Ascending aorta (tissue), 2 donors: Measurements from ENCODE around the gene NPAS3. TPM values are rescaled to one million over a fixed set of nuclear protein-coding genes. Genes with fewer than 3 reads are reported as not detected.

Experiments
- DNase-seq, 2 donors: peaks; one replicate each; pipeline ENCODE4 v3.0.0-alpha.2; 2019; ENCODE audit warnings: low spot score in 2 of 2
- H3K27ac ChIP-seq, 2 donors: fragments of 200-600 bp; sonication (generic); one replicate each; pipeline ENCODE4 v1.5.1; 2016 to 2017; ENCODE audit warnings: mild to moderate bottlenecking in 1 of 2
- H3K27me3 ChIP-seq: fragments of 200-600 bp; sonication (generic); one replicate; pipeline ENCODE4 v1.5.1; 2017
- H3K36me3 ChIP-seq, 2 donors: fragments of 200-600 bp; sonication (generic); one replicate each; pipeline ENCODE4 v1.5.1; 2016
- H3K4me1 ChIP-seq, 2 donors: fragments of 200-600 bp; sonication (generic); one replicate each; pipeline ENCODE4 v1.5.1; 2016 to 2017; ENCODE audit warnings: mild to moderate bottlenecking in 1 of 2
- H3K4me3 ChIP-seq, 2 donors: fragments of 200-600 bp; sonication (generic); one replicate each; pipeline ENCODE4 v1.5.1; 2016 to 2017; ENCODE audit warnings: mild to moderate bottlenecking in 1 of 2
- H3K9me3 ChIP-seq, 2 donors: fragments of 200-600 bp; sonication (generic); one replicate each; pipeline ENCODE4 v1.5.1; 2016
- CTCF ChIP-seq, 3 experiments: fragments of 200-600 bp in 2 of 3; fragments of 450-650 bp in 1 of 3; sonication (generic) in 2 of 3; IDR thresholded peaks; one replicate each; pipeline ENCODE4 v1.5.1; 2016 to 2019; ENCODE audit warnings: antibody characterized with exemption in 3 of 3, mild to moderate bottlenecking in 1 of 3, moderate library complexity in 1 of 3
- intact Hi-C: fragments of 100-400 bp; cut with DNase I; formaldehyde crosslinking; loops from one replicate; pipeline ENCODE4 v1.15.1; 2023
- total RNA-seq: library from RNA; depleted of rRNA; stranded (reverse); fragments of >200 nt; gene quantifications from one replicate; pipeline ENCODE4 v1.1.0, GENCODE V29; 2016

Gene NPAS3
- total RNA-seq, 1 donor from 2014 or later = not detected

GRCh38 chr14:33486332-33486890, 547.7 kb downstream of the NPAS3 start:
- H3K4me3 ChIP-seq = no peak overlapping the region
- no peaks in the 10 kb centered on the region for H3K27me3 ChIP-seq
- intact Hi-C loops = no loop called here
- H3K9me3 ChIP-seq = no peaks in the 10 kb centered on the region
- H3K27ac ChIP-seq = no peak overlapping the region
- no peak for TF ChIP-seq CTCF (IDR thresholded peaks at IDR 0.05)
- no peaks in the 10 kb centered on the region for H3K36me3 ChIP-seq
- H3K4me1 ChIP-seq = no peaks in the 10 kb centered on the region
- DNase-seq = no peak

- intact Hi-C loops = no loop called here
- no peak for TF ChIP-seq CTCF (IDR thresholded peaks at IDR 0.05)
- H3K4me3 ChIP-seq = no peak overlapping the region
- no peaks in the 10 kb centered on the region for H3K36me3 ChIP-seq
- no peaks in the 10 kb centered on the region for H3K27me3 ChIP-seq
- DNase-seq = no peak
- H3K4me1 ChIP-seq = no peaks in the 10 kb centered on the region
- H3K9me3 ChIP-seq = no peaks in the 10 kb centered on the region
- H3K27ac ChIP-seq = no peak overlapping the region
These were observed 549.9 kb downstream of the NPAS3 start for GRCh38 chr14:33488582-33488981.

GRCh38 chr14:33490555-33490954, 551.9 kb downstream of the NPAS3 start:
- H3K27me3 ChIP-seq = no peaks in the 10 kb centered on the region
- no peaks in the 10 kb centered on the region for H3K9me3 ChIP-seq
- H3K4me3 ChIP-seq = no peak overlapping the region
- intact Hi-C loops = no loop called here
- no peaks in the 10 kb centered on the region for H3K36me3 ChIP-seq
- H3K27ac ChIP-seq = no peak overlapping the region
- DNase-seq = no peak
- no peak for TF ChIP-seq CTCF (IDR thresholded peaks at IDR 0.05)
- no peaks in the 10 kb centered on the region for H3K4me1 ChIP-seq

GRCh38 chr14:33491112-33491511, 552.4 kb downstream of the NPAS3 start:
- TF ChIP-seq CTCF (IDR thresholded peaks at IDR 0.05) = no peak
- Histone ChIP-seq H3K4me3 (no peak overlapping the region), H3K27ac (no peak overlapping the region), H3K4me1 (no peaks in the 10 kb centered on the region), H3K9me3 (no peaks in the 10 kb centered on the region), H3K36me3 (no peaks in the 10 kb centered on the region), H3K27me3 (no peaks in the 10 kb centered on the region)
- intact Hi-C loops = no loop called here
- no peak for DNase-seq

- no peak overlapping the region for H3K27ac ChIP-seq
These were observed 553.8 kb downstream of the NPAS3 start for GRCh38 chr14:33492491-33492890.

More at GRCh38 chr14:33492491-33492890, 553.8 kb downstream of the NPAS3 start:
- Histone ChIP-seq H3K27me3 (no peaks in the 10 kb centered on the region), H3K4me1 (no peaks in the 10 kb centered on the region), H3K4me3 (no peak overlapping the region), H3K36me3 (no peaks in the 10 kb centered on the region), H3K9me3 (no peaks in the 10 kb centered on the region)
- no peak for DNase-seq
- no peak for TF ChIP-seq CTCF (IDR thresholded peaks at IDR 0.05)
- intact Hi-C loops = no loop called here
